HG03095 (cell line): Measurements from ENCODE around the gene ZC3H12C.
"Not testable (repeated sequence)": the region's sequence is repeated elsewhere in the genome, so short reads cannot be mapped to it uniquely, and the experiment has no call there.

ENCODE experiments used
- ATAC-seq: cut with Tn5 transposase; IDR thresholded peaks from one replicate; pipeline ENCODE4 v1.9.1; 2021; ENCODE audit warnings: moderate library complexity; ENCODE audit not compliant: unreplicated experiment

ZC3H12C gene

GRCh38 chr11:110208678-110209312, 115.6 kb downstream of the ZC3H12C start:
- not testable (repeated sequence) for ATAC-seq

DNA sequence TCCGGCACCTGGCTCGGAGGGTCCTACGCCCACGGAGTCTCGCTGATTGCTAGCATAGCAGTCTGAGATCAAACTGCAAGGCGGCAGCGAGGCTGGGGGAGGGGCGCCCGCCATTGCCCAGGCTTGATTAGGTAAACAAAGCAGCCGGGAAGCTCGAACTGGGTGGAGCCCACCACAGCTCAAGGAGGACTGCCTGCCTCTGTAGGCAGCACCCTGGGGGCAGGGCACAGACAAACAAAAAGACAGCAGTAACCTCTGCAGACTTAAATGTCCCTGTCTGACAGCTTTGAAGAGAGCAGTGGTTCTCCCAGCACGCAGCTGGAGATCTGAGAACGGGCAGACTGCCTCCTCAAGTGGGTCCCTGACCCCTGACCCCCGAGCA, 116.1 kb downstream of the ZC3H12C start:
- ATAC-seq = not testable (repeated sequence)

DNA sequence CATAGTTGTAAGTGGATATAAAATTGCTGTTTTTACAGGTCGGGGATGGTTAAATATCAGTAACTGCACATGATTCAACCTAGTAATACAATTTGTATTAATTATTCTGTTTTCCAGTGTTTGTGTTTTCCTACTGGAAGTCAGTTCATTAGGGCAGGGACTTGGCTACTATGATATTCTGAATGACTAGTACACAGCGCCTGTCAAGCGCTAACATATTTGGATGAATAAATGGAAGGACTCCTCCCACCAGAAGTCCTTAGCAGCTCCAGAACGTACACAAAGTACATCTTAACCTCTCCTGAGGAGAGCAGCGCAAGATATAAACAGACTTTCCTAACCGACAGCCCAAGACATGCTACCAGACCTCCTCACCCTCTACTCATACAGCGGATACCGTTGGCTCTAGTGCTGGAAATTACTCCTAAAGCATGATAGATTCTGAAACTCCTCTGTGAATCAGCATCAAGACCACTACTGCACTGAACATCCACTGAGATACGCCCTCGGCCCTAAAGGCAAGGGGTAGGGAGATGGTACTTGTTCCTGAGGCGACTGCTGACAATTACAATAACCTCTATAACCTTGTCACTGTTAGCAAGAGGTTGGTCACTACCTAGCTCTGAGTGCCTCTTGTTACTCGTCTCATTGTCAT, 124.2 kb downstream of the ZC3H12C start:
- ATAC-seq = no peak

DNA sequence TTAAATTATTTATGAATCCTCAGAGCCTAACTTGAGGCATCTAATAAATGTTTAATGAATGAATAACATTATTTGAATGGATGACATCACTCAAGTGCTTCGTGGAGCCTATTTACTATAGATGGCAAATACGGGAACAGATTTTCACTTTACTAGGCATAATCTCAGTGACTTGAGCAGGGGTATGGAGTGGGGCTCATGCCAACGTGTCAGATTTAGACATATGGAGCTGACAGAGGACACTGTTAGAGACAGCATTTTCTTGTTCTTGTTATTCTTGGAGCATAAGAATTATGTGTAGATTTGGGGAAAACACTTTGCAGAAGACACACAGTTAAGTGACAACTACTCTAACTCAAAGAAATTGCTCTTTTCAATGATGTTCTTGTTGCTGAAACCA, 124.7 kb downstream of the ZC3H12C start:
- no peak for ATAC-seq

DNA sequence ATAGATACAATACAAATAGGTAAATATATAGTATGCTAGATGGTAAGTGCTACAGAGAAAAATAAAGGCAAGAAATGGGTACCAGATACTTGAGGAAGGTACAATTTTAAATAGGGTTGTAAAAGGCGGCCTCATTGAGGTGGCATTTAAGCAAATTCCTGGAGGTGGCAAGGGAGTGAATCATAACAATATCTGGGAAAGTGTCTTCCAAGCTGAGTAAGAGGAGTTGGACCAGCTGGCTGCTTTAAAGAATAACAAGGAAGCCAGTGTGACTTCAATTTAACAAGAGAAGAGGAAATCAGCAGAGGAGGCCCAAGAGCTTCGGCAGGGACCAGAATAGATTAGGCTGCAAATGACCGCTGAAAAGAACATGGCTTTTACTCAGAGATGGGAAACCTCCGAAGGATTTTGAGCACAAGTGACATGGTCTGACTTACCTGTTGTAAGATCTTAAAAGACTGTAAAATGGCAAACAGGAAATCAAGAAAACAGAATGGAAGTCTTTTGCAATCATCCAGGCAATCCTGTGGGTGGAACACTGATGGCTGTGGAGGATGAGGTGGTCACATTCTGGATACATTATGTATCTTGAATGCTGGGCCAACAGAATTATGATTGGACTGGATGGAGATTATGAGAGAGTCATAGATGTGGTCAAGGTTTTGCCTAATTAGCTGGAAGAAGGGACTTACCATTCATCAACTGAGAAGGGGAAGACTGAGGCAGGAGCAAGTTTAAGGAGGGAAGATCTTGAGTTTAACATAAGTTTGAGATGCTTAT, 126.0 kb downstream of the ZC3H12C start:
- ATAC-seq = no peak
